GM18909 (cell line): ENCODE results near the gene HOXD12.

Experiments used
- ATAC-seq: cut with Tn5 transposase; IDR thresholded peaks from one replicate; pipeline ENCODE4 v1.9.1; 2021; ENCODE audit warnings: mild to moderate bottlenecking; ENCODE audit not compliant: unreplicated experiment, poor library complexity

The HOXD12 gene

DNA sequence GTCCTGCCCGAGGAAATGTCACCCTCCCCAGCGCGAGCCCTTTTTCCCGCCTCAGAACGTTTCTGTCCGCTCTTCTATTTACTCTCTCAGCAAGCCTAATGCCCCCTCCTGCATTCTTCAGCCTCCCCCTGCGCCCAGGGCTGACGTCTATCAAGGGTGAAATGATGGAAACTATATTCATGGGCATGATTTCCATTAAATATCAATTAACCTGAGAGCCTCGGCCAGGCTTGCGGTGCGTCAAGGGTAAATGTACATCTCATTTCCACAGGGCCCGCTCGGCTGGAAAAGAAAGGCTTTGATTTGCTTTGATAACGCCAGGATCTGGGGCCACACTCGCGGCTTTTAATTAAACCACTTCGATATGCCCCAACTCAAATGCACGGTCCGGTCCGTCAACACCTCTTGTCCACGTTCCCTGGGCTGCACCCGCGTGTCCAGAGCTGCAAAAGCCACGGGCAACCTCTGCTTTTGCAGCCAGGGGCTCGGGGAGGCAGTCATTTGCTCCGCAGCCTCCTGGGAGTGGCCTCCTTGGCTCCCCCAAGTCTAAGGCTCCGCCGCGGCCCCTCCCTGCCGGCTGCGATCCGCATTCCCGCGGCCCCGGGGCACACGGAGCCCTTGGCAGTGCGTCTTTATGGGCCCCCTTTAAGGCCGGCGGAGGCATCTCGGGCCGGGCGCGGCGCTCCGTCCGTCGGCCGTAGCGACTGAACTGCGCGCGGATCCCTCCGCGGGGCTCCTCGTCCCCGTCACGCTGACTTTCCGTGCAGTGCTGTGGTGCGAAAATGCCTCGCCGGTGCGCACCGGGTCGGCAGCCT, 29.6 kb downstream of the HOXD12 start, which contains the start of gene HOXD8:
Gene HOXD8 (plus strand): TSS at position 724 of the 815 bp plus-strand sequence. CDS start 662 bp downstream, outside the sequence.
- no peak for ATAC-seq

DNA sequence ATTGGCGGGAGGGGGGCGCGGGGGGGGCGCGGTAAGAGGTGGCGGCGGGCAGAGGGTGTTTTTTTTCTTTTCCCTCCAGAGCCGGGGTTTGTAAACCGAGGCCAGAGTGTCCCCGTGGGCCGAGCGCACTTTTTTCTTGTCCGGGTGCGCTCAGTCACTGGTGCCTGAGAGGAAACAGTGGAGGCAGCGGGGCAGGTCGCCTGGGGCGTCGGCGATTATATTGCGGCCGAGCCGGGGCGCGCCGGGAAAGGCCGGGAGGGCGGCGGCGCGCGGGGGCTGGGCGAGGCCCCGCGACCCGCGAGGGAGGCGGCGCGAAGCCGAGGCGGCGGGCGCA, 30.2 kb downstream of the HOXD12 start:
- no peak for ATAC-seq

DNA sequence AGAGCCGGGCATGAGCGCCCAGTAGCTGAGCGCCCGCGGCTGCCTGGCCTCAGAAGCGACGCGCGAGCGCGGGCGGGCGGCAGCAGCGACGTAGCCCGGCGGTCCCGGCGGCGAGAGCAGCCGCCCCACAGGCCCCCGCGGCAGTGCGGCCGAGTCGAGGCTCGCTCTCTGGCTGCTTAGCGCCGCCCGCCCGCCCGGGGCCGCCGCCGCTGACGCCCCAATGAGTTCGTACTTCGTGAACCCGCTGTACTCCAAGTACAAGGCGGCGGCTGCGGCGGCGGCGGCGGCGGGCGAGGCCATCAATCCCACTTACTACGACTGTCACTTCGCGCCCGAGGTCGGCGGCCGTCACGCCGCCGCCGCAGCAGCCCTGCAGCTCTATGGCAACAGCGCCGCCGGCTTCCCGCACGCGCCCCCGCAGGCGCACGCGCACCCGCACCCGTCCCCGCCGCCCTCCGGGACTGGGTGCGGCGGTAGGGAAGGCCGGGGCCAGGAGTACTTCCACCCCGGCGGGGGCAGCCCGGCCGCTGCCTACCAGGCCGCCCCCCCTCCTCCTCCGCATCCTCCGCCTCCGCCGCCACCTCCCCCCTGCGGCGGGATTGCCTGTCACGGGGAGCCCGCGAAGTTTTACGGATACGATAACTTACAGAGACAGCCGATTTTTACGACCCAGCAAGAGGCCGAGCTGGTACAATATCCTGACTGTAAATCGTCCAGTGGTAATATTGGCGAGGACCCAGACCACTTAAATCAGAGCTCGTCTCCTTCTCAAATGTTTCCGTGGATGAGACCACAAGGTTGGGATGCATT, 30.8 kb downstream of the HOXD12 start:
- ATAC-seq, result no peak

DNA sequence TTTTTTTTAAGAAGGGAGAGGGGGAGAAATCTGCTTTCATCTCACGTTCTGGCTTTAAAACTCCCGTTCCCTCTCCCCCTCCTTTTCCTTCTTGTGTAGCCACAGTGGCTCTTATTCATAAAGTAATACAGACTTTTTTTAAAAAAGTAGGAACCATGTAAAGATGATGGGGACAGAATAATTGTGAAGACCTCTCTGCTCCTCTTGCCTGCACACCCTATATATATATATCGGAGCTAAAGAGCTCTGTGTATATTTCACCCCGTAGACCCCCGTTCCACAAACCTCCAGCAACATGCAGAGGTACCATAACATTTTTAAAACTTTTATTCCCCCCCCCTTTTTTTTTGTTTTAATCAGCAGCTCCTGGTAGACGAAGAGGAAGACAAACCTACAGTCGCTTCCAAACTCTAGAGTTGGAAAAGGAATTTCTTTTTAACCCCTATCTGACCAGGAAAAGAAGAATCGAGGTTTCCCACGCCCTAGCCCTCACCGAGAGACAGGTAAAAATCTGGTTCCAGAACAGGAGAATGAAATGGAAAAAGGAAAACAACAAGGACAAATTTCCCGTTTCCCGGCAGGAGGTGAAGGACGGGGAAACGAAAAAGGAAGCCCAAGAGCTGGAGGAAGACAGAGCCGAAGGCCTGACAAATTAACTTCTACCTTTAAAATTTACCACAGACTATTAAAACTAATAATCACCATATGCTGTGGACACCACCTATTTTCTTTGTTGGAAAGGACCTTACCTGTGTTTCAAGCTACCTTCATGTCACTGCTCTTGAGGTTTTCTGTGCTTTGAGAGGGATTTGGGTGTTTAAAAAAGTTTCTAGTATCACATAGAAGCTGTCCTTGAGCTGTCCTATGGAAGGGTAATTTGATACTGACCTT, 31.6 kb downstream of the HOXD12 start:
- no peak for ATAC-seq

DNA sequence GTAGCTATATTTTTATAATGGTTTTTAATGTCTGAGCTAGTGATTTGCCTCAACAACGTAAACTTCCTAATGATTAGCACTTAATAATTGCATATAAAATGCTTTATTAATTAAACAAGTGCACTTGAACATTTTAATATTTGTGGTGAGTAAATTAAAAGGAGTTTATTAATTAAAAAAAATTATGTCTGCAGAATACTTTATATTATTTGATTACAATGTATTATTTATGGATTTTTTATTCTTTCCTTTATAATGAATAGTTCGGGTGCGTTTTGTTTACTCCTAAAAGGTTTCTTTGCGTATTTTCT, 32.2 kb downstream of the HOXD12 start:
- ATAC-seq, result no peak

DNA sequence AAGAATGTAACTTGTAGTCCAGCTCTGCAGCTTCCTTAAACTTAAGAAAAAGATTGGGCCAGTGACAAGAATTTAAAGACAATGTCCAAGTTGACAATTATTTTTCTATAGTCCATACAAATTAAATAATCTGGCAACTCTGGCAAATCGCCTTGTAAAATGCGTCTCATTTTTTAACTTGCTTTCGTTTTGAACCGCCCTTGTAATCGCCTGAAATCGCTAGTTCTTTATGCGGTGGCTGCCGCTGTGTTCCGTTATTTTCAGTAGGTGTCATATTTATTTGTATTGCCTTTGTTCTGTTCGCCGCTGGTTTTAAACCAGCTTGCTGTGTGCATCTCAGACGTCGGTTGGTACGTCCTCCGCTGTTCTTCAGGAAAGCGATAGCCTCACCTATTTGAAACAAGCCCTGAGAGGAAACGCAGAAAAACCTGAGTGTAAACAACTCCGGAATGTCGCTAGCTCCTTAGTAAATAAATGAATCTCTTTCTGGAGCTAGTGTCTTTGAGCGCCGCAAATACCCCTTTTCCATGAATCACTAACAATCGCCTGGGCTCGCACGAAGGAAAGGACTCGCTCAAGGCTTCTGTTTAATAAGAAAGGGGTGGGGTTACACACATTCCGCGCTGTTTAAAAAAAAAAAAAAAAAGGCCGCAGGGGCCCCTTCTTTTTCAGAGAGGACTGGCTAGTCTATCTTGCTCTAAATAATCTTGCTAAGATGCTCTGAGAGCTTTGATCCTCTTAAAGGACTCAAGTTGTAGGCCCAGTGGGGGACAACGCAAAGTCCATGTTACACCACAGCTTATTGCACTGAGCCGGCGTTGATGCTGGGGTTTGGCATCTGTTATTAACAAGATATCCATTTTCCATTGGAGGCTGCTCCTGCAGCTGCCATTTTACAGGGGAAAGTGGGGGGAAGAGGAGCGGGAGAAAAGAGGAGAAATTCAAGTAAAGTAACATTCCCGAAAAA, 32.9 kb downstream of the HOXD12 start:
- no peak for ATAC-seq

DNA sequence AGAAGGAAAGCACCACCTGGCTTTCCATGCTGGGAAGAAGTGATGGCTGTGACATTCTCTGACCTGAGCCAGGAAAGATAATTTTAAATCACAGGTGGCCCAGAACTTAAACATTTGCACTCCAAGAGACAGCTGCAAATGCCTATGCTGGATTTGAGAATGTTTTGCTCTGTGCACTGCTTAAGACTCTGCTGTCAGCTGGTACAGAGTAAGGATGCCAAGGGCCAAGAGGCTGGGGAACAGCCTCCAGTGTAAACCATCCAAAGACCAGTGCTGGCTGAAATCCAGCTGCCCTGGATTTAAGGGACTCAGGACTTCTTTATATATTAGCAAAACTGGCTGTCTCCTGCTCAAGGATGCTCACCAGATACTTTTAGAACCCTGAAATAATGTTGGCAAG, 33.8 kb downstream of the HOXD12 start:
- no peak for ATAC-seq

DNA sequence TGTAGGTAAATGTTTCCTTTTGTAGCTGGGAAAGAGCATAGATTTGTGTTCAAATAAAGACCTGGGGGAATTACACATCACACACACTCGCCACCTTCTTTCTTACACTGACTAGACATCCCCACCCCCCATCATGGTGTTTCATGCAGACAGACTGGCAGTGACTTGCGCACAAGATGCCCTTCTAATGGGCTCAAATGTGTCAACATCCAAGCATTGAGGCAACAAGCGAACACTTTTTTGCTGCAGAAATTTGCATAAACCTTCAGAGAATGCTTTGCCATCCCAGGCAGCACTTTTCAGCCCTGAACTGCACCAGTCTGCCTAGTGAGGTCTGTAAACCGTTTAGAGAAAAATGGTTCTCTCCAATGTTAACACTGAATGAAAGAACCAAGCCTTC, 34.4 kb downstream of the HOXD12 start:
- no peak for ATAC-seq

DNA sequence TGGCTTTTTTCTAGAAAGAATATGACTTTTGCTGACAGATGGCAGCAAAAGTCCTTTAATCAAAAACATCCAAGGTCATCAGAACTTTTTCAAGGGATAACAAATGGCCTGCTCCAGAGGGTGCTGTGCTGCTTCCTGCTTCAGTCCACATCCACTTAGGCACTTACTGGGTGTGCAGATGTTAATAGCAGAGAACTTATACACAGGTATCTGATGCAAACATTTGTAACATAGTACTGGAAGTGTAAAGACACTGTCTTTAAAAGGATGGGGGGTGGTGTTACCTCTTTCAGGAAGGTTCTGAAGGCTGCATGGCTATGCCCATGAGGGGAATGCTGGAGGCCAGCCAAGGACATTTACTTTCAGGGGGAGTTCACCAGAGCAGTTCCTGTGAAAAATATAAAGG, 35.4 kb downstream of the HOXD12 start:
- ATAC-seq, result no peak

DNA sequence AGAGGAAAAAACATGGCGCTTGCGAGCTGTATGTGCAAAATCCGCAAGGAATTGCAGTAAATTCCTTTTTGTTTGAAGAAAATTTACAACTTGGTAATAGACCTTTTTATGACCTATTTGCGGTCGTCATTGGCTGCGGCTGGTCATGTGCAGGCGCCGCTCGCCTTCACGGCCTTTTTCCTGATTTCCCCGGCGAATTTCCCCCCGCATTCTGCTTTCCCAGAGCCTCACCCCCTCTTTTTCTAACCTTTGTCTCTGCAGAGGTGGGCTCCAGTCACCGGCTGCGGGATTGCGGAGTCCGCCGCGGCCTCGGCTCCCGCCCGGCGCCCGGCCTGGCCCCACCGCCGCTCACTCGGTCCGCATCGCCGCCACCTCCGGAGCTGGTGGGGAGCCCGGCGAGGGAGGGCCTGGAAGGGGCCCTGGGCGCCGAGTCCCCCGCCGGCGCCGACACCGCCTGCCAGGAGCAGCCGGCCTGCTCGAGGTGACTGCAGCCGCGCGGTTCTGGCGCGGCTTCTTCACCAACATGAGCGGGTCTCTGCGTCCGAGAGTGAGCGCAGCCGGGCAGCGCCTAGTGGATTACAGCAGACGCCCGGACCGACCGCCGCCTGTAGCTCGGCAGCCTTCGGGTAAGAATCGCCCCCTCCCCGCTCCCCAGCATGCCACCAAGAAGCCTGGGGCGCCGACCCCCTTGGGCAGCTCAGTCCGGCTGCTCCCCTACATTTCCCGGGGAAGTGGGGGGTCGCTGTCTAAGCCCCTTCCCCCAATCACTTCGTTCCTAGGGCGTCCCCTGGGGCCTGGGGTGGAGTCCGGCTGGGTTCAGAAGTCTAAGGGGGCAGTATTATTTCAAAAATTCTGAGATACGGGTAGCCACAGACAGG, 37.0 kb downstream of the HOXD12 start:
- no peak for ATAC-seq

DNA sequence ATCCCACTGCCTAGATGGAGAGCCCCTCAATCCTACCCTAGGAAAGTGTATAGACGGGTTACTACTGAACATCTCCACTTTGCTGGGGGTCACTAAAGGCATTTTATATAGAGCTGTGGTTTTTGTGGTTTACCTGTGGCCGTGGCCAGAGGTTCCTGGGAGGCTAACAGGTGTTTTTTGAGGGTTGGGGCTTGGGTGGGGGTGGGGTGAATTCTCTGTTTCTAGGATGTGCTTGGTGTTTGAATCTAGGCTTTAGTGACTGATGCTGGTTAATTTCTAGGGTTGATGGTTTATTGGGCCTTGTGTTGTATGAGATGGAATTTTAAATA, 37.6 kb downstream of the HOXD12 start:
- ATAC-seq, result no peak

DNA sequence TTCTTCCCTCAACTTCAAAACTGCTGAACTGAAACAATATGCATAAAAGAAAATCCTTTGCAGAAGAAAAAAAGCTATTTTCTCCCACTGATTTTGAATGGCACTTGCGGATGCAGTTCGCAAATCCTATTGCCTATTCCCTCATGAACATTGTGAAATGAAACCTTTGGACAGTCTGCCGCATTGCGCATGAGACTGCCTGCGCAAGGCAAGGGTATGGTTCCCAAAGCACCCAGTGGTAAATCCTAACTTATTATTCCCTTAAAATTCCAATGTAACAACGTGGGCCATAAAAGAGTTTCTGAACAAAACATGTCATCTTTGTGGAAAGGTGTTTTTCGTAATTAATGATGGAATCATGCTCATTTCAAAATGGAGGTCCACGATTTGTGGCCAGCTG, 38.3 kb downstream of the HOXD12 start:
- no peak for ATAC-seq

DNA sequence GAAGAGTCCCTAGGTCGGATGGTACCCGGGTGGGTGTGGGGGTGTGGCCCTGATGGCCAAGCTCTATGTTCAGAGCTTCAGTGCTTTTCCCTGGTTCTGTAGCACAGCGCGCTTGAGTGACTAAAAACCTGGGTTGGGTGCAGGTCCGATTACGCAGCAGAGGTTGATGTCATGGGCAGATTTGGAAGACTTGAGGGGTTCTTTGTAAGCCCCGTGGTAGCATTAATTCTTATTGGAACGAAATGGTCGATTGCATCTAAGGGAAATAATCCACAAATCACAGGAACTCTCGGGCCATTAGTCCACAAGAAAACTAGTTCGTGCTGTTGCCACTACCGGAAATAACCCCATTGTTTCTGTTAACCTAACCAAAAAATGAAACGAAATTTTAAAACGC, 38.9 kb downstream of the HOXD12 start:
- ATAC-seq, result no peak

DNA sequence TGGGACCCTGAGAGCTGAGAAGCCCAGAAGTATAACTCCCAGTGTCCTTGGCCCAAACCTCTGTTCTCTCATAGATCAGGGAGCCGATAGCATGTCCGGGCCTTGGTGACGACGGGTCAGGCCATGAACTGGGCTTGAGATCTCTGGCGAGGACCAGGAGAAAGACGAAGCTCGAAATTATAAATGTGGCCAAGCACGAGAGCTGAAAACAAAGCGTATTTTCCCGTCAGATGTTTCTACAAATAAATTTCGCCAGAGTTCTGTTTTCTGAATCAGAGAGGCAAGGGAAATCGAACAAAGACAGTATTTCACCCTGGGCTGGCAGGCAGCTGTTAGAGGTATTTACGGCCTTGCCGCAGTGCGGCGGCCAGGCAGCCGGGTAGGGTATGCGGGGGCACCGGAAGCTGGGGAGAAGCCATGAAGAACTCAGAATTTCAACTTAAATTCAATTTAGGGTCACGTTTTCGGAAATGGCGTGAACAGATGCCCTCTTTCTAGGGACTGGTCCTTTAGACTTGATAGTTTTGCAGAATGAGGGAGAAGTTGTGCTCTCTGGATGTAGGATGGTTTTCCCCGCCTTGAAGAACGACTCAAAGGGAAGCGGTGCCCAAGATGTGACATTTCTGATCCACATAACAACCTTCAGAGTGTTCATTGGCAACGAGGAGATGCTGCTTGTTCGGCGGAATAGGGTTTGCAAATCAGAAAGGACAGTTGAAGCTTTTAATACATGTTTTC, 39.5 kb downstream of the HOXD12 start:
- no peak for ATAC-seq

DNA sequence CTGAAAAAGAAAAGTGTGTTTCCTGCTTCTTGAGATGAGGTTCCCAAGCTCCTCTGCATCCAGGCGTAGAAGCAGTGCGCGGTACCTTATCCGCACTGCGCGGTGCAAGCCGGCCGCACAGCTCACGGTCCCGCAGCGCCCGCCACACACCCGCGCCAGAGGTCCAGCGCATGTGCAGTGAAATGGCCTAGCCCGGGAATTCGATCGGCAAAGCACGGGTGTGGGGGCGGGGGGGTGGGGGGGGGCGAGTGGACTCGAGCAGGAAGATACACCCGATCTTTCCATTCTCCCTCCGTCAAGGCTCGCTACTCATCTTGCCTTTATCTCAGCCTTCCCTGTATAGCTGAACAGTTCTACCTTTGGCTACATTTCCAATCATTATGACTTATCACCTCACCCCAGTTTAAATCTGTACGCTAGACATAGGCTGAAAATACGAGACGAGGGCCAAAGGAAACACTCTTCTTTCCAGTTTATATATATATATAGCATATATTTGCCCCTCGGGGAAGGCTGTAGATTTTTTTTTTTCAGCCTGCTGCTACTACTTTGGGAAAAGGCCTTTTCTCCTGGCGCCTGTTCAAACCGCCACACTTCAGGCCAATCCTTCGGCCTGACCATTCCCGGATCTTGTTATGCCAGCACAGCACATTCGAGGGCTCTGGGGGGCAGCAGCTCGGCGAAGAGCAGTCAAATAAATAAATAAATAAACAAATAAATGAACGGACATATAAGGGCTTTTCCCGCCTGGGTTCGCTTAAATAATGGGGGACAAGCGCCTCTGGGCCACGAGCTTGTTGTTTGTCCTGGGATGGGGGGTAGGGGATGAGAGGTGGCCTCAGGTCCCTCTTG, 40.3 kb downstream of the HOXD12 start:
- ATAC-seq, result no peak

DNA sequence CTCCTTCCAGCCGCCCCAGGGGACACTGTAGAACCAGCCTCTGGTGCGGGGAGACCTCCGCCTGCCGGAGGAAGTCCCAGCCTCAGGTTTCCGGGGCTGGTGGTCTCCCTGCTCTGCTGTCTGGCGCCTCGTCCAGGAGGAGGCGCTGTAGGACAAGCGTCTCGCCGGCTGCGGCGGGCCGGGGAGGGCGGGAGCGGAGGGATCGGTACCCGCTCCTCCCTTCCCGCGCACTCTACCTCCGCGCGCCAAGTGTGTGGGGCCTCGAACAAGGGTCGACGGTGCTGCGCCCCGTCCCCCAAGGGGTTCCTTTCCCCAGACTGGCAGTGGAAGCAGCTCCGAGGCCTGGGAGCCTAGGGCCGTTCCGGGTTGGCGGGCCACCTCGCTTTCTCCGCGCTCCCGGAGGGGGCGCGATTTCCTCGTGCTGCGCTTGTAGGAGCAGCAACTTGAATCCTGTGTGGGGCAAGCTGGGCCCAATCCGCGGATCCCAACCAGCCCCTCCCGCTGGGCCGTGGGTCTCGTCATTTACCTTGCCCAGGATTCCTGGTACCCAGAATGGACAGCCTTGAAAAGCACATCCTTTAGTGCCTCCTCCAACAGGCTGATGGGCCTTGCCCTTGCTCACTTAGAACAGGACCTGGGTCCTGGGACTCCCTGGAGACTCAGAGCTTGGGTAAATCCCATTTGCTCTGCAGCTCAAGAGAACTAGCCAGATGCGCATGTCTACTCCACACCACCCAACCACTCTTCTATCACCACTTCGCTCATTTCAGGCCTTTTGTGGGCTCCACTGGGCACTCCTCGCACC, 41.1 kb downstream of the HOXD12 start:
- peak; percentile 90 for ATAC-seq

DNA sequence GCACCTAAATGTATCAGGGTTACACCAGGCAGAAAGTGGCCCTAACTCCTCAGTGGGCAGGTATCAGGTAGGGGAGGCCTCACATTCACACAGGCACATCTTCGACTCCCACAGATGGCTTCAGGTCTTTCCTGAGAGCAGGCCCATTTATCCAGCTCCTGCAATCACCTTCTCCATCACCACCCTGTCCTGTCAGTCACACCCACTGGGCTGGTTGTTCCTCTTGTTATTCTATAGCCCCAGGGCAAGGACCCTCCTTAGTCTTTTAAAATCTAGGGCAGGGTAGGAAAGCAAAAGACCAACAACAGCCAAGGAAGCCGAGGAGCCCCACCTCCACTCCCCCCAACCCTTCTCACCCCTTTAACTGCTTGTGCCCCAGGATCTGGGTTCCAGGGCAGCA, 42.7 kb downstream of the HOXD12 start:
- no peak for ATAC-seq
